A549 (cell line): ENCODE results near the gene GRHL1. TPM values are rescaled to one million over a fixed set of nuclear protein-coding genes. Genes with fewer than 3 reads are reported as not detected.

Source experiments
- ATAC-seq, 2 experiments: fragments of 200-7000 bp in 1 of 2; fragments of >200 bp in 1 of 2; cut with Nextera tagmentation in 1 of 2; cut with Tn5 transposase in 1 of 2; 3 replicates each; pipeline versions ENCODE4 v1.8.0 to v1.9.1; 2018 to 2020; ENCODE audit warnings: mild to moderate bottlenecking in 1 of 2, moderate library complexity in 1 of 2
- CTCF ChIA-PET: fragments of 300-600 bp; sonication (Branson Sonifier 250); formaldehyde crosslinking; extraction: SDS; loops from one replicate; lab custom pipeline; 2021; ENCODE audit warnings: antibody characterized with exemption, inconsistent platforms; lab: Yijun Ruan, JAX
- POLR2A ChIA-PET: fragments of 350-600 bp; formaldehyde crosslinking; extraction: SDS; loops from one replicate; lab custom pipeline; 2021; ENCODE audit warnings: antibody characterized with exemption, inconsistent platforms; lab: Yijun Ruan, JAX
- DNase-seq, 2 experiments: peaks; one replicate each; pipeline versions ENCODE4 v3.0.0 to v3.0.0-alpha.2; 2011 to 2016; ENCODE audit warnings: low read depth in 1 of 2, low spot score in 1 of 2
- FAIRE-seq: peaks from 2 replicates; lab custom pipeline; 2011; peaks lifted over from hg19 to GRCh38; lab: Jason Lieb, UNC
- H3K27ac ChIP-seq, 2 experiments: fragments of >200 bp; sonication (Bioruptor Twin); formaldehyde crosslinking; 3 replicates each; pipeline ENCODE4 v1.5.1; 2016 to 2017
- H3K4me1 ChIP-seq: fragments of >200 bp; sonication (Bioruptor Twin); formaldehyde crosslinking; 3 replicates; pipeline ENCODE4 v1.6.1; 2016
- H3K4me2 ChIP-seq: fragments of >200 bp; sonication (Bioruptor Twin); formaldehyde crosslinking; 3 replicates; pipeline ENCODE4 v1.6.1; 2016
- H3K4me3 ChIP-seq: fragments of >200 bp; sonication (Bioruptor Twin); formaldehyde crosslinking; 3 replicates; pipeline ENCODE4 v1.5.1; 2016
- H3K9me3 ChIP-seq: fragments of >200 bp; sonication (Bioruptor Twin); formaldehyde crosslinking; 3 replicates; pipeline ENCODE4 v1.6.1; 2016
- ATOH8 ChIP-seq: fragments of 250-450 bp; sonication (Bioruptor Pico); IDR thresholded peaks from 2 replicates; pipeline ENCODE4 v1.5.0; 2020; ENCODE audit warnings: low read depth, mild to moderate bottlenecking, moderate library complexity
- BHLHE40 ChIP-seq: IDR thresholded peaks from 2 replicates; pipeline ENCODE4 v1.6.1; 2012; ENCODE audit warnings: low read depth, low read length, inconsistent platforms
- CBX2 ChIP-seq: fragments of 200-600 bp; sonication (generic); IDR thresholded peaks from 2 replicates; pipeline ENCODE4 v1.6.1; 2016; ENCODE audit warnings: low read depth, mild to moderate bottlenecking, borderline replicate concordance
- CEBPB ChIP-seq, 2 experiments: fragments of >200 bp in 1 of 2; sonication (Bioruptor Twin) in 1 of 2; formaldehyde crosslinking in 1 of 2; IDR thresholded peaks; 2 replicates each; pipeline ENCODE4 v1.6.1; 2012 to 2016
- E2F6 ChIP-seq: IDR thresholded peaks from 2 replicates; pipeline ENCODE4 v1.6.1; 2012; ENCODE audit warnings: low read depth, borderline replicate concordance
- EP300 ChIP-seq, 2 experiments: fragments of >200 bp; sonication (Bioruptor Twin); formaldehyde crosslinking; IDR thresholded peaks; 2 replicates in 1 of 2; 3 replicates in 1 of 2; pipeline ENCODE4 v1.6.1; 2016 to 2017
- ESRRA ChIP-seq: fragments of 150-350 bp; IDR thresholded peaks from 2 replicates; pipeline ENCODE4 v1.6.1; 2014; ENCODE audit warnings: mild to moderate bottlenecking, low read length, borderline replicate concordance
- FOSB ChIP-seq: fragments of 250-450 bp; sonication (Bioruptor Pico); IDR thresholded peaks from 2 replicates; pipeline ENCODE4 v1.5.0; 2020; ENCODE audit warnings: mild to moderate bottlenecking, moderate library complexity
- HOXA7 ChIP-seq: fragments of 250-450 bp; sonication (Bioruptor Pico); IDR thresholded peaks from 2 replicates; pipeline ENCODE4 v1.5.0; 2020; ENCODE audit warnings: mild to moderate bottlenecking, moderate library complexity
- HOXB13 ChIP-seq: fragments of 250-450 bp; sonication (Bioruptor Pico); IDR thresholded peaks from 2 replicates; pipeline ENCODE4 v1.5.0; 2020; ENCODE audit warnings: low read depth, mild to moderate bottlenecking, moderate library complexity
- HOXB5 ChIP-seq: fragments of 250-450 bp; sonication (Bioruptor Pico); IDR thresholded peaks from 2 replicates; pipeline ENCODE4 v1.5.0; 2020; ENCODE audit warnings: mild to moderate bottlenecking, moderate library complexity
- JUN ChIP-seq, 2 experiments: fragments of >200 bp; sonication (Bioruptor Twin); formaldehyde crosslinking; IDR thresholded peaks; 2 replicates in 1 of 2; 3 replicates in 1 of 2; pipeline ENCODE4 v1.6.1; 2016 to 2017
- KDM1A ChIP-seq: fragments of 200-600 bp; sonication (generic); IDR thresholded peaks from 2 replicates; pipeline ENCODE4 v1.6.1; 2016; ENCODE audit warnings: low read depth, mild to moderate bottlenecking
- MAFK ChIP-seq: fragments of 450-650 bp; IDR thresholded peaks from 2 replicates; pipeline ENCODE4 v1.6.1; 2014; ENCODE audit not compliant: partially characterized antibody
- MYC ChIP-seq: IDR thresholded peaks from 2 replicates; pipeline ENCODE4 v1.6.1; 2012; ENCODE audit warnings: mild to moderate bottlenecking, inconsistent platforms, low read length, improper control_type of control experiment, borderline replicate concordance
- NFE2L2 ChIP-seq: fragments of 150-350 bp; conservative IDR thresholded peaks from 2 replicates; pipeline ENCODE4 v1.6.1; 2014; ENCODE audit warnings: low read length
- NPAS2 ChIP-seq: fragments of 250-450 bp; sonication (Bioruptor Pico); IDR thresholded peaks from 2 replicates; pipeline ENCODE4 v1.8.0; 2022; ENCODE audit warnings: mild to moderate bottlenecking, moderate library complexity, borderline replicate concordance
- PHF8 ChIP-seq: fragments of 200-600 bp; sonication (generic); IDR thresholded peaks from 2 replicates; pipeline ENCODE4 v1.6.1; 2016; ENCODE audit warnings: low read depth, mild to moderate bottlenecking, antibody characterized with exemption, moderate library complexity, borderline replicate concordance
- POLR2AphosphoS2 ChIP-seq: conservative IDR thresholded peaks from 2 replicates; pipeline ENCODE4 v1.6.1; 2012; ENCODE audit warnings: low read length, improper control_type of control experiment, inconsistent platforms
- RARB ChIP-seq: fragments of 250-450 bp; sonication (Bioruptor Pico); IDR thresholded peaks from 2 replicates; pipeline ENCODE4 v1.8.0; 2021; ENCODE audit warnings: mild to moderate bottlenecking, moderate library complexity
- RCOR1 ChIP-seq: fragments of 150-350 bp; IDR thresholded peaks from 2 replicates; pipeline ENCODE4 v1.6.1; 2014; ENCODE audit warnings: antibody characterized with exemption, low read length, low read depth
- RFX5 ChIP-seq: fragments of 450-650 bp; IDR thresholded peaks from 2 replicates; pipeline ENCODE4 v1.7.1; 2014; ENCODE audit warnings: antibody characterized with exemption, mild to moderate bottlenecking, moderate library complexity
- RNF2 ChIP-seq: fragments of 200-600 bp; sonication (generic); IDR thresholded peaks from 2 replicates; pipeline ENCODE4 v1.6.1; 2016; ENCODE audit warnings: low read depth, mild to moderate bottlenecking, antibody characterized with exemption, moderate library complexity, borderline replicate concordance
- SMC3 ChIP-seq: fragments of >200 bp; sonication (Bioruptor Twin); formaldehyde crosslinking; IDR thresholded peaks from 3 replicates; pipeline ENCODE4 v1.6.1; 2018; ENCODE audit warnings: inconsistent platforms
- TFCP2L1 ChIP-seq: fragments of 250-450 bp; sonication (Bioruptor Pico); IDR thresholded peaks from 2 replicates; pipeline ENCODE4 v1.5.0; 2021; ENCODE audit warnings: mild to moderate bottlenecking
- ZNF302 ChIP-seq: fragments of 250-450 bp; sonication (Bioruptor Pico); IDR thresholded peaks from 2 replicates; pipeline ENCODE4 v1.9.0; 2021; ENCODE audit warnings: inconsistent platforms, mild to moderate bottlenecking, moderate library complexity
- WGBS: methylation state at CpG from one replicate; pipeline ENCODE4 v1.1.6; 2017; ENCODE audit errors: missing lambda C conversion rate; 5-methylcytosine and 5-hydroxymethylcytosine counted together
- polyA plus RNA-seq, 4 experiments: library from polyadenylated mRNA; depleted of rRNA in 3 of 4; stranded (reverse); fragments of >200 nt; fragmentation: RNase III in 1 of 4; extraction: RNeasy Plus Mini Kit Qiagen cat#74134 plus additional on column Dnase treatment in 1 of 4; gene quantifications; 2 replicates in 3 of 4; 3 replicates in 1 of 4; pipeline ENCODE4 v1.2.3, GENCODE V29; 2011 to 2017

GRHL1 gene
- polyA plus RNA-seq, 2 of the 4 experiments (the other 2 are of a cell fraction), result 0.68 to 1.2 TPM

- Histone ChIP-seq H3K27ac (0 out of 6 replicates have a peak overlapping the region, but pooled peaks of 1 of the 2 experiments have one; percentile 83), H3K4me3 (no peak overlapping the region), H3K4me1 (peaks cover 16% of the 10 kb centered on the region), H3K9me3 (peaks cover 10% of the 10 kb centered on the region), H3K4me2 (no peak overlapping the region)
- ATAC-seq (no peak), FAIRE-seq (no peak), DNase-seq (no peak)
- 81% methylated on average over 10 of the region's 10 CpGs for WGBS
- no peak for TF ChIP-seq TFCP2L1 (CRISPR knock-in tag)
- no peak for TF ChIP-seq ESRRA
- no peak for TF ChIP-seq CEBPB (IDR thresholded peaks at IDR 0.05)
- TF ChIP-seq MAFK, result no peak
- no peak for TF ChIP-seq FOSB (CRISPR knock-in tag)
- TF ChIP-seq E2F6, result no peak
- no peak for TF ChIP-seq RARB (CRISPR knock-in tag)
- no peak for TF ChIP-seq HOXB5 (CRISPR knock-in tag)
- no peak for TF ChIP-seq RNF2
- TF ChIP-seq MYC, result no peak
- no peak for TF ChIP-seq SMC3
- no peak for TF ChIP-seq HOXB13 (CRISPR knock-in tag)
- POLR2A ChIA-PET, result interaction anchor here (2.1 kb wide), 1 partner anchor 194 kb away, joined by 6 read pairs; the partner anchor contains the start of gene TAF1B
- CTCF ChIA-PET, result interaction anchor here (0.6 to 14.9 kb wide), 8 partner anchors 11 to 238 kb away, joined by 3 to 117 read pairs (median 8); no protein-coding TSS in a partner anchor
Measured at GRCh38 chr2:10038123-10038522, 86.6 kb downstream of the GRHL1 start.

GRCh38 chr2:10038716-10039115 is 87.2 kb downstream of the GRHL1 start:
- H3K27ac ChIP-seq, result no peak overlapping the region
- ATAC-seq, result no peak
- ChIA-PET POLR2A (interaction anchor here (2.1 kb wide), 1 partner anchor 195 kb away, joined by 6 read pairs; the partner anchor contains the start of gene TAF1B), CTCF (interaction anchor here (0.7 to 14.9 kb wide), 7 partner anchors 11 to 239 kb away, joined by 3 to 117 read pairs (median 9); no protein-coding TSS in a partner anchor)
- no peak for DNase-seq
- peaks cover 16% of the 10 kb centered on the region for H3K4me1 ChIP-seq
- H3K9me3 ChIP-seq, result peaks cover 10% of the 10 kb centered on the region
- TF ChIP-seq HOXB5 (CRISPR knock-in tag), result no peak
- no peak for TF ChIP-seq JUN (IDR thresholded peaks at IDR 0.05)
- no peak for TF ChIP-seq MAFK
- no peak for TF ChIP-seq CBX2
- TF ChIP-seq RFX5, result no peak
- TF ChIP-seq ATOH8 (CRISPR knock-in tag), result no peak
- no peak for TF ChIP-seq NFE2L2
- TF ChIP-seq ESRRA, result no peak
- TF ChIP-seq EP300 (IDR thresholded peaks at IDR 0.05), result no peak
- TF ChIP-seq HOXA7, result no peak
- TF ChIP-seq RCOR1, result no peak
- no peak for TF ChIP-seq NPAS2 (CRISPR knock-in tag)
- TF ChIP-seq POLR2AphosphoS2, result no peak
- TF ChIP-seq CEBPB (IDR thresholded peaks at IDR 0.05), result no peak
- no peak for TF ChIP-seq PHF8
- no peak for TF ChIP-seq KDM1A
- no peak for TF ChIP-seq MYC
- no peak for TF ChIP-seq BHLHE40
- no peak for TF ChIP-seq ZNF302
- TF ChIP-seq E2F6, result no peak
- FAIRE-seq, result no peak
- no peak overlapping the region for H3K4me2 ChIP-seq
- H3K4me3 ChIP-seq, result no peak overlapping the region
